CD14-positive monocyte (primary cell): ENCODE results near the gene DOK6. TPM values are rescaled to one million over a fixed set of nuclear protein-coding genes. Genes with fewer than 3 reads are reported as not detected.

Experiments used
- DNase-seq, 3 donors: peaks; one replicate each; pipeline ENCODE4 v3.0.0-alpha.2; 2011 to 2022
- H2AFZ ChIP-seq: 2 replicates; pipeline ENCODE4 v1.6.0; 2012; ENCODE audit warnings: mild to moderate bottlenecking, low read depth, low read length, inconsistent platforms; ENCODE audit not compliant: insufficient read depth, poor library complexity, severe bottlenecking
- H3K27ac ChIP-seq, 2 donors: 1 replicate in 1 of 2; 2 replicates in 1 of 2; pipeline ENCODE4 v1.5.1; 2012 to 2013; ENCODE audit warnings: low read length in 2 of 2, control low read depth in 1 of 2, inconsistent platforms in 1 of 2, low read depth in 1 of 2, mild to moderate bottlenecking in 1 of 2
- H3K27me3 ChIP-seq, 2 donors: one replicate each; pipeline versions ENCODE4 v1.6.0 to v1.6.1; 2011 to 2013; ENCODE audit warnings: low read length in 2 of 2; ENCODE audit not compliant: control insufficient read depth in 2 of 2, insufficient read depth in 2 of 2
- H3K36me3 ChIP-seq, 2 donors: replicated peaks in 1 of 2; 1 replicate in 1 of 2; 2 replicates in 1 of 2; pipeline versions ENCODE4 v1.5.1 to v1.6.1; 2012 to 2013; ENCODE audit warnings: low read length in 2 of 2, control low read depth in 1 of 2, inconsistent platforms in 1 of 2, mild to moderate bottlenecking in 1 of 2; ENCODE audit not compliant: insufficient read depth in 2 of 2, control insufficient read depth in 1 of 2
- H3K4me1 ChIP-seq, 2 donors: 1 replicate in 1 of 2; 2 replicates in 1 of 2; pipeline versions ENCODE4 v1.5.1 to v1.6.1; 2012 to 2013; ENCODE audit warnings: low read length in 2 of 2, control low read depth in 1 of 2, inconsistent platforms in 1 of 2, mild to moderate bottlenecking in 1 of 2, moderate library complexity in 1 of 2; ENCODE audit not compliant: insufficient read depth in 2 of 2, control insufficient read depth in 1 of 2
- H3K4me2 ChIP-seq: replicated peaks from 2 replicates; pipeline ENCODE3; 2012; ENCODE audit warnings: low read length, moderate library complexity, mild to moderate bottlenecking; ENCODE audit not compliant: poor library complexity, severe bottlenecking; ENCODE audit errors: extremely low read depth
- H3K4me3 ChIP-seq, 3 experiments: fragments of 200-600 bp in 1 of 3; sonication (generic) in 1 of 3; replicated peaks in 1 of 3; 1 replicate in 2 of 3; 2 replicates in 1 of 3; pipeline ENCODE4 v1.5.1; 2011 to 2013; ENCODE audit warnings: low read length in 3 of 3, mild to moderate bottlenecking in 3 of 3, control low read depth in 2 of 3, low read depth in 2 of 3, inconsistent platforms in 1 of 3, moderate library complexity in 1 of 3
- H3K79me2 ChIP-seq: 2 replicates; pipeline ENCODE4 v1.6.0; 2012; ENCODE audit warnings: mild to moderate bottlenecking, control low read depth, inconsistent platforms, low read length, moderate library complexity; ENCODE audit not compliant: insufficient read depth
- H3K9ac ChIP-seq: 2 replicates; pipeline ENCODE4 v1.6.0; 2017; ENCODE audit warnings: low read length, mild to moderate bottlenecking; ENCODE audit not compliant: insufficient read depth, poor library complexity, severe bottlenecking
- H3K9me3 ChIP-seq, 2 donors: replicated peaks in 1 of 2; 1 replicate in 1 of 2; 2 replicates in 1 of 2; pipeline versions ENCODE4 v1.5.1 to v1.6.1; 2012 to 2013; ENCODE audit warnings: low read length in 2 of 2, control low read depth in 1 of 2; ENCODE audit not compliant: control insufficient read depth in 1 of 2, insufficient read depth in 1 of 2
- H4K20me1 ChIP-seq: 2 replicates; pipeline ENCODE4 v1.6.0; 2012; ENCODE audit warnings: mild to moderate bottlenecking, low read length, control low read depth, moderate library complexity; ENCODE audit not compliant: insufficient read depth
- H3K27ac Mint-ChIP-seq, 7 donors: one replicate each; pipeline ENCODE4 v1.8.0; 2020; ENCODE audit warnings: mild to moderate bottlenecking in 7 of 7, mixed read lengths in 7 of 7, moderate library complexity in 6 of 7, inconsistent platforms in 2 of 7
- H3K27me3 Mint-ChIP-seq, 3 donors: one replicate each; pipeline ENCODE4 v1.8.0; 2021 to 2022; ENCODE audit warnings: low read depth in 3 of 3, mild to moderate bottlenecking in 3 of 3, mixed read lengths in 3 of 3, moderate library complexity in 3 of 3, inconsistent platforms in 1 of 3
- H3K36me3 Mint-ChIP-seq, 2 donors: one replicate each; pipeline ENCODE4 v1.8.0; 2020; ENCODE audit warnings: mixed read lengths in 2 of 2, inconsistent platforms in 1 of 2, mild to moderate bottlenecking in 1 of 2
- H3K4me1 Mint-ChIP-seq: one replicate; pipeline ENCODE4 v1.8.0; 2020; ENCODE audit warnings: mild to moderate bottlenecking, mixed read lengths
- H3K4me3 Mint-ChIP-seq, 2 donors: one replicate each; pipeline ENCODE4 v1.8.0; 2020; ENCODE audit warnings: mild to moderate bottlenecking in 2 of 2, mixed read lengths in 2 of 2, moderate library complexity in 1 of 2
- H3K9me3 Mint-ChIP-seq, 7 donors: one replicate each; pipeline ENCODE4 v1.8.0; 2020 to 2022; ENCODE audit warnings: mixed read lengths in 7 of 7, mild to moderate bottlenecking in 6 of 7, moderate library complexity in 6 of 7, inconsistent platforms in 2 of 7
- CTCF ChIP-seq: fragments of 200-600 bp; IDR thresholded peaks from one replicate; pipeline ENCODE4 v1.8.0; 2022; ENCODE audit warnings: antibody characterized with exemption, mild to moderate bottlenecking
- WGBS: methylation state at CpG from one replicate; pipeline ENCODE4 v1.1.5; 2013; ENCODE audit warnings: missing lambda C conversion rate; ENCODE audit not compliant: insufficient coverage; 5-methylcytosine and 5-hydroxymethylcytosine counted together
- intact Hi-C, 2 donors: fragments of 100-400 bp; cut with micrococcal nuclease; formaldehyde crosslinking; loops; one replicate each; pipeline versions ENCODE4 v1.15.0 to v1.15.1; 2023
- polyA plus RNA-seq, 3 donors: library from polyadenylated mRNA; depleted of rRNA in 1 of 3; unstranded in 2 of 3; stranded (reverse) in 1 of 3; fragments of 300-500 nt in 2 of 3; fragments of >200 nt in 1 of 3; fragmentation: Illumina TruSeq in 2 of 3; gene quantifications; 1 replicate in 2 of 3; 2 replicates in 1 of 3; pipeline ENCODE4 v1.2.3, GENCODE V29; 2012 to 2021

The DOK6 gene
- polyA plus RNA-seq, 3 donors, result not detected

- Mint-ChIP-seq H3K27me3 (no peaks in the 10 kb centered on the region), H3K27ac (no peak overlapping the region), H3K4me1 (no peaks in the 10 kb centered on the region), H3K4me3 (no peak overlapping the region), H3K36me3 (no peaks in the 10 kb centered on the region), H3K9me3 (peaks cover 0 to 6% (median 0%) of the 10 kb centered on the region in 7 donors)
- Histone ChIP-seq H3K4me3 (no peak overlapping the region), H3K9ac (no peak overlapping the region), H4K20me1 (no peaks in the 10 kb centered on the region), H3K4me2 (no peak overlapping the region), H3K79me2 (no peaks in the 10 kb centered on the region), H3K9me3 (no peaks in the 10 kb centered on the region), H3K27ac (no peak overlapping the region), H3K27me3 (no peaks in the 10 kb centered on the region), H2AFZ (no peak overlapping the region), H3K4me1 (no peaks in the 10 kb centered on the region), H3K36me3 (no peaks in the 10 kb centered on the region)
- intact Hi-C loops, result no loop called here
- TF ChIP-seq CTCF, result no peak
- no peak for DNase-seq
- 100% methylated on average over 1 of the region's 5 CpGs for WGBS
Measured at GRCh38 chr18:69804776-69805501, 404.3 kb downstream of the DOK6 start.

GRCh38 chr18:69808399-69808798 is 407.7 kb downstream of the DOK6 start:
- no peaks in the 10 kb centered on the region for H3K27me3 Mint-ChIP-seq
- Histone ChIP-seq H3K79me2 (no peaks in the 10 kb centered on the region), H3K27me3 (no peaks in the 10 kb centered on the region), H4K20me1 (no peaks in the 10 kb centered on the region), H3K36me3 (no peaks in the 10 kb centered on the region), H3K9ac (no peak overlapping the region), H3K9me3 (no peaks in the 10 kb centered on the region), H3K4me2 (no peak overlapping the region), H3K27ac (no peak overlapping the region), H2AFZ (no peak overlapping the region), H3K4me3 (no peak overlapping the region), H3K4me1 (no peaks in the 10 kb centered on the region)
- DNase-seq, result no peak
- H3K36me3 Mint-ChIP-seq, result no peaks in the 10 kb centered on the region
- no peak overlapping the region for H3K27ac Mint-ChIP-seq
- H3K4me3 Mint-ChIP-seq, result no peak overlapping the region
- H3K4me1 Mint-ChIP-seq, result no peaks in the 10 kb centered on the region
- WGBS, result no CpG with 5 or more reads among the region's 2 CpGs
- no peak for TF ChIP-seq CTCF
- H3K9me3 Mint-ChIP-seq, result peaks cover 0 to 3% (median 0%) of the 10 kb centered on the region in 7 donors
- intact Hi-C loops, result no loop called here
